Uterus (tissue), 4 donors: Measurements from ENCODE around the gene RANBP9. TPM values are rescaled to one million over a fixed set of nuclear protein-coding genes. Genes with fewer than 3 reads are reported as not detected.

Experiments used
- DNase-seq, 2 donors: peaks; one replicate each; pipeline ENCODE4 v3.0.0-alpha.2; 2019 to 2020
- H3K27ac ChIP-seq, 2 donors: fragments of 200-600 bp; sonication (generic); 1 replicate in 1 of 2; 2 replicates in 1 of 2; pipeline ENCODE4 v1.5.1; 2016 to 2018
- H3K27me3 ChIP-seq, 2 donors: fragments of 200-600 bp; sonication (generic); one replicate each; pipeline ENCODE4 v1.5.1; 2018 to 2019; ENCODE audit warnings: control low read depth in 1 of 2
- H3K36me3 ChIP-seq, 2 donors: fragments of 200-600 bp; sonication (generic); one replicate each; pipeline ENCODE4 v1.5.1; 2019; ENCODE audit warnings: control low read depth in 1 of 2
- H3K4me1 ChIP-seq, 2 donors: fragments of 200-600 bp; sonication (generic); one replicate each; pipeline ENCODE4 v1.5.1; 2018 to 2019; ENCODE audit warnings: control low read depth in 1 of 2
- H3K4me3 ChIP-seq, 2 donors: fragments of 200-600 bp; sonication (generic); 1 replicate in 1 of 2; 2 replicates in 1 of 2; pipeline ENCODE4 v1.5.1; 2018 to 2019; ENCODE audit warnings: mild to moderate bottlenecking in 1 of 2
- H3K9me3 ChIP-seq, 2 donors: fragments of 200-600 bp; sonication (generic); one replicate each; pipeline ENCODE4 v1.5.1; 2019; ENCODE audit warnings: control low read depth in 1 of 2
- CTCF ChIP-seq, 4 experiments: fragments of 200-600 bp in 2 of 4; fragments of 450-650 bp in 2 of 4; sonication (generic) in 2 of 4; IDR thresholded peaks; one replicate each; pipeline ENCODE4 v1.5.1; 2016 to 2019; ENCODE audit warnings: antibody characterized with exemption in 4 of 4, mild to moderate bottlenecking in 2 of 4, moderate library complexity in 1 of 4
- POLR2A ChIP-seq, 2 donors: fragments of 450-650 bp; IDR thresholded peaks; one replicate each; pipeline ENCODE4 v1.6.1; 2016; ENCODE audit warnings: antibody characterized with exemption in 2 of 2, mild to moderate bottlenecking in 1 of 2, moderate library complexity in 1 of 2
- intact Hi-C: fragments of 100-400 bp; cut with DNase I; formaldehyde crosslinking; loops from one replicate; pipeline ENCODE4 v1.15.1; 2023; ENCODE audit warnings: low total_unique reads
- total RNA-seq, 4 donors: library from RNA; depleted of rRNA in 3 of 4; stranded (reverse); fragments of >200 nt in 3 of 4; gene quantifications; one replicate each; pipeline versions ENCODE4 v1.1.0 to v1.2.4, GENCODE V29; 2014 to 2023
- donor health status: DM: yes; HTN: yes; CAD: no.

The RANBP9 gene
- total RNA-seq, 4 donors from 2014 or later: 22.6 to 49.0 (median 40.9) TPM

GRCh38 chr6:13676551-13677156 is 35.0 kb downstream of the RANBP9 start:
- intact Hi-C loops: no loop called here
- H3K4me1 ChIP-seq: no peaks in the 10 kb centered on the region
- no peaks in the 10 kb centered on the region for H3K36me3 ChIP-seq
- H3K9me3 ChIP-seq: no peaks in the 10 kb centered on the region
- TF ChIP-seq CTCF (IDR thresholded peaks at IDR 0.05): no peak
- TF ChIP-seq POLR2A (IDR thresholded peaks at IDR 0.05): no peak
- no peak for DNase-seq
- H3K27ac ChIP-seq: no peak overlapping the region
- no peaks in the 10 kb centered on the region for H3K27me3 ChIP-seq
- H3K4me3 ChIP-seq: no peak overlapping the region

- no peak for TF ChIP-seq POLR2A (IDR thresholded peaks at IDR 0.05)
- no peak for TF ChIP-seq CTCF (IDR thresholded peaks at IDR 0.05)
- Histone ChIP-seq H3K27me3 (no peaks in the 10 kb centered on the region), H3K27ac (no peak overlapping the region), H3K4me3 (no peak overlapping the region), H3K4me1 (no peaks in the 10 kb centered on the region), H3K9me3 (peaks cover 0 to 4% of the 10 kb centered on the region in 2 donors), H3K36me3 (no peaks in the 10 kb centered on the region)
- intact Hi-C loops: no loop called here
- DNase-seq: no peak
Observed at GRCh38 chr6:13674533-13675190, 37.0 kb downstream of the RANBP9 start.

- H3K9me3 ChIP-seq: peaks cover 0 to 4% of the 10 kb centered on the region in 2 donors
- intact Hi-C loops: no loop called here
- no peaks in the 10 kb centered on the region for H3K27me3 ChIP-seq
- H3K4me3 ChIP-seq: no peak overlapping the region
- H3K36me3 ChIP-seq: no peaks in the 10 kb centered on the region
- H3K27ac ChIP-seq: no peak overlapping the region
- TF ChIP-seq CTCF (IDR thresholded peaks at IDR 0.05) (no peak), POLR2A (IDR thresholded peaks at IDR 0.05) (no peak)
- DNase-seq: no peak
- no peaks in the 10 kb centered on the region for H3K4me1 ChIP-seq
Observed at GRCh38 chr6:13673825-13674444, 37.7 kb downstream of the RANBP9 start.

- H3K4me3 ChIP-seq: no peak overlapping the region
- intact Hi-C loops: no loop called here
- no peaks in the 10 kb centered on the region for H3K4me1 ChIP-seq
- TF ChIP-seq POLR2A (IDR thresholded peaks at IDR 0.05): no peak
- no peak for TF ChIP-seq CTCF (IDR thresholded peaks at IDR 0.05)
- no peaks in the 10 kb centered on the region for H3K27me3 ChIP-seq
- no peaks in the 10 kb centered on the region for H3K36me3 ChIP-seq
- DNase-seq: no peak
- H3K27ac ChIP-seq: no peak overlapping the region
- peaks cover 0 to 4% of the 10 kb centered on the region in 2 donors for H3K9me3 ChIP-seq
Observed at GRCh38 chr6:13673368-13673767, 38.3 kb downstream of the RANBP9 start.

- no peaks in the 10 kb centered on the region for H3K4me1 ChIP-seq
- TF ChIP-seq CTCF (IDR thresholded peaks at IDR 0.05) (no peak), POLR2A (IDR thresholded peaks at IDR 0.05) (no peak)
- H3K27me3 ChIP-seq: no peaks in the 10 kb centered on the region
- no peaks in the 10 kb centered on the region for H3K36me3 ChIP-seq
- H3K27ac ChIP-seq: no peak overlapping the region
- H3K4me3 ChIP-seq: no peak overlapping the region
- intact Hi-C loops: no loop called here
- peaks cover 0 to 4% of the 10 kb centered on the region in 2 donors for H3K9me3 ChIP-seq
- DNase-seq: no peak
Observed at GRCh38 chr6:13672904-13673303, 38.7 kb downstream of the RANBP9 start.
